ENCODE data around the gene TSHZ2.

Gene TSHZ2

GRCh38 chr20:53100476-53100911 is 128.3 kb downstream of the TSHZ2 start:
- no peak overlapping the region for H3K4me3 Mint-ChIP-seq
- H3K9me3 Mint-ChIP-seq: peaks cover 4% of the 10 kb centered on the region
- H3K27ac Mint-ChIP-seq: no peak overlapping the region
- H3K27me3 Mint-ChIP-seq: peaks cover 3% of the 10 kb centered on the region
- no peaks in the 10 kb centered on the region for H3K4me1 Mint-ChIP-seq (ENCODE audit: low read depth)
- no peaks in the 10 kb centered on the region for H3K36me3 Mint-ChIP-seq (ENCODE audit: low read depth)

DNA sequence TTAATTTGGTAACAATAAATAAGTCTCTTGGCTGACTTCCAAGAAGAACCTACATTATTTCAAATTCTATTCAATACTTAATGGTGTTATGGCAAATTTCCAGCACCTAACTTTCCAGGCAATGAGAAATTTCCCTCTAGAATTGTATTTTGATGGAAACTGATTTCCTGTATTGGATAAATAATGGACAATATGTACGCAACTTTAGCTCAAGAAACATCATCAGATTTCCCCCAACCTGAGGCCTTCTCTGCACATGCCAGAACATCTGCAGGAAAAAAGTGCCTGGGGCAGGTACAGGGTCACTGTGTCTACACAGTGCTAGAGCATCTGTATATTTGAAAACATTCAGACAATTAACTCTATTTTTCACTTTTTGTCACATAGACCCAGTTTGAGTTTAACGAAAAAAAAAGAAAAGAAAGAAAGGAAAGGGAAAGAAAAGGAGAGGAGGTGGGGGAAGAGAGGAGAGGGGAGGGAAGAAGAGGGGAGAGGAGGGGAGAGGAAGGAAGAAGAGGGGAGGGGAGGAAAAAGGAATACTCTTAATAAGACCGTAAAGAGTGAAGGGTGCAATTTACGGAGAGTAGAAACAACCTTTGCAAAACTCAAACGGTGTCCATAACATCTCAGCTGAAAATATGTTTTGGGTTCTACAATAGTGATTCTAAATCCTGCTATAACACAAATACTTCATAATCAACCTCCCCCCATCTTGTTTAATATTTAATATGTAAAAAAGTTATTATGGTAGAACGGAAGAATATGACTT is 130.0 kb downstream of the TSHZ2 start:
- Mint-ChIP-seq H3K4me1 (ENCODE audit: low read depth) (no peaks in the 10 kb centered on the region), H3K36me3 (ENCODE audit: low read depth) (no peaks in the 10 kb centered on the region), H3K9me3 (peaks cover 4% of the 10 kb centered on the region), H3K27ac (no peak overlapping the region), H3K27me3 (peaks cover 3% of the 10 kb centered on the region), H3K4me3 (no peak overlapping the region)

DNA sequence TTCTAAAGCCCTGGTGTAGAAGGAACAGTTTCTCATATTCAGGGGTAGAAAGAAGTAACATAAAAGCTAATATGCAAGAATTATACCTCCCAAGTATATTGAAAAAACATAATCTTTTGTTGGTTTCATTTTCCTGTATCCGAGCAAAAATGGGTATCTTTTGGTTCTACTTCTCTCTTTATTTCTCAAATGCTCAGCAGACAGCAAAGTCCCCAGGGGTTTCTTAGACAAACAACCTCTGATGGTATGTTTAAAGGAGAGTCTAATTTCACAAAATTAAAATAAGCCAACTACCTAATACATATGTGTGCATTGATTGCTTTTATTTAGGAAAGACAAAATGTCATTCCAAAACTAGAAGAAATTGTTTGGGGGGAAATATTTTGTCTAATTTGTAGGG is 131.0 kb downstream of the TSHZ2 start:
- H3K9me3 Mint-ChIP-seq: peaks cover 4% of the 10 kb centered on the region
- H3K4me1 Mint-ChIP-seq (ENCODE audit: low read depth): no peaks in the 10 kb centered on the region
- H3K4me3 Mint-ChIP-seq: no peak overlapping the region
- no peak overlapping the region for H3K27ac Mint-ChIP-seq
- no peaks in the 10 kb centered on the region for H3K36me3 Mint-ChIP-seq (ENCODE audit: low read depth)
- peaks cover 3% of the 10 kb centered on the region for H3K27me3 Mint-ChIP-seq

- H3K4me1 Mint-ChIP-seq (ENCODE audit: low read depth): no peaks in the 10 kb centered on the region
- H3K27ac Mint-ChIP-seq: no peak overlapping the region
- H3K27me3 Mint-ChIP-seq: peaks cover 3% of the 10 kb centered on the region
- no peaks in the 10 kb centered on the region for H3K9me3 Mint-ChIP-seq
- H3K4me3 Mint-ChIP-seq: no peak overlapping the region
- no peaks in the 10 kb centered on the region for H3K36me3 Mint-ChIP-seq (ENCODE audit: low read depth)
These were observed 132.7 kb downstream of the TSHZ2 start for GRCh38 chr20:53104884-53105283.

DNA sequence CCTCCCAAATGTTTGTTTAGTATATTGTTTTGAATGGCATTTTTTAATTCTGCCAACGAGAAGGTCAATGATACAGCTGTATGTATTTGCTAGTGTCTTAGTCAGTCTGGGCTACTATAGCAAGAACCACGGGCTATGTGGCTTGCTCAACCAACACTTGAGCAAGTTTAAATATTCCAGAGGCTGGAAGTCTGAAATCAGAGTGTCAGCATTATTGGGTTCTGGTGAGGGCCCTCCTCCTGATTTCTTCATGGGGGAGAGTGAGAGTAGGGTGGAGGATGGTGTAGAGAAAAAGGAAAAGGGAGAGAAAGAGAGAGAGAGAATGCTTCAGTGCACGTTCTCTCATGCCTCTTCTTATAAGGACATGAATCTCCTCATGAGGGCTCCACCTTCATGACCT is 144.6 kb downstream of the TSHZ2 start:
- Mint-ChIP-seq H3K27me3 (peaks cover 11% of the 10 kb centered on the region), H3K9me3 (no peaks in the 10 kb centered on the region), H3K27ac (no peak overlapping the region), H3K4me3 (no peak overlapping the region), H3K36me3 (ENCODE audit: low read depth) (no peaks in the 10 kb centered on the region), H3K4me1 (ENCODE audit: low read depth) (no peaks in the 10 kb centered on the region)

DNA sequence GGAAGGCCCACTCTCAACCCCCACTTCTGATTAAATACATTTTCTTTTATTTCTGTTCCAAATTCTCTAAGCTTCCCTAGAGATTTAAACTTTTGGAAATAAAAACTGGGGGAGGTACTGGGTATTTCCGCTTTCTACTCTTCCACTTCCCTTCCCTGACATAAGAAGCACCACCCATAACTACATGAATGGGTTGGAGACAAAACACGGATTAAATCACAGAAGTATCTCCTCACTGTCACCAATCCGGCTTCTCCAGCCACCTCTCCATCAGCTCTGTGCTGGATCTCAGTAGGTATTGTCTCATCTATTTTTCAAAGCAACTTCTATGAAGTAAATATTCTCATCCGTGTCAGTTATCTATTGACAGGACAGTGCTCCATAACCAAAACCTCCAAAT is 150.7 kb downstream of the TSHZ2 start:
- Mint-ChIP-seq H3K9me3 (no peaks in the 10 kb centered on the region), H3K27ac (no peak overlapping the region), H3K27me3 (peaks cover 5% of the 10 kb centered on the region)

DNA sequence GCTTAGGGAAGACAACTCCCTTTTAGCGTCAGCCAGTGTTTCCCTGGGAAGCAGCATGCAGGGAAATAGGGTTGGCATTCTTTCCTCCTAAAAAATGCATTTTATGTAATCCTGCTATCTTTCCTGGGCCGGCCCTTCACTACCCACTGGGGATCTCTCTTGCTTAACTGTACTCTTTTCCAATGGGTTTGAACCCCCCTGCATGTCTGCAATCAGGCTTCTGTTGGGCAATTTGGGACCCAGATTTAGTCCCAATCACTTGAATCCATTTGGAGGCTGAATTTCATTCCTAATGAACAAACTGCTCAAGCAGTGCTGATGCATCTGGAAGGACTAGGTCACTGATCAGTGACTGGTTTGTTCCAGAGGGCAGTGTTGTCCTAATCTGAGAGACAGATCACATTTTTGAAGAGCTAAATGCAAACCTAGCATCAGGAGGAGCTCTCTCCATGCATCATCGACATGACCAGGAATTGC is 152.0 kb downstream of the TSHZ2 start:
- Mint-ChIP-seq H3K9me3 (no peaks in the 10 kb centered on the region), H3K4me1 (ENCODE audit: low read depth) (peaks cover 10% of the 10 kb centered on the region), H3K4me3 (no peak overlapping the region), H3K36me3 (ENCODE audit: low read depth) (no peaks in the 10 kb centered on the region), H3K27me3 (no peaks in the 10 kb centered on the region), H3K27ac (no peak overlapping the region)

More for the DNA sequence above, 150.7 kb downstream of the TSHZ2 start:
- Mint-ChIP-seq H3K4me1 (ENCODE audit: low read depth) (peaks cover 5% of the 10 kb centered on the region), H3K4me3 (no peak overlapping the region), H3K36me3 (ENCODE audit: low read depth) (no peaks in the 10 kb centered on the region)

- Mint-ChIP-seq H3K4me1 (ENCODE audit: low read depth) (peaks cover 10% of the 10 kb centered on the region), H3K27ac (no peak overlapping the region), H3K9me3 (no peaks in the 10 kb centered on the region), H3K4me3 (no peak overlapping the region), H3K27me3 (no peaks in the 10 kb centered on the region), H3K36me3 (ENCODE audit: low read depth) (no peaks in the 10 kb centered on the region)
These were observed 152.6 kb downstream of the TSHZ2 start for GRCh38 chr20:53124803-53125202.

DNA sequence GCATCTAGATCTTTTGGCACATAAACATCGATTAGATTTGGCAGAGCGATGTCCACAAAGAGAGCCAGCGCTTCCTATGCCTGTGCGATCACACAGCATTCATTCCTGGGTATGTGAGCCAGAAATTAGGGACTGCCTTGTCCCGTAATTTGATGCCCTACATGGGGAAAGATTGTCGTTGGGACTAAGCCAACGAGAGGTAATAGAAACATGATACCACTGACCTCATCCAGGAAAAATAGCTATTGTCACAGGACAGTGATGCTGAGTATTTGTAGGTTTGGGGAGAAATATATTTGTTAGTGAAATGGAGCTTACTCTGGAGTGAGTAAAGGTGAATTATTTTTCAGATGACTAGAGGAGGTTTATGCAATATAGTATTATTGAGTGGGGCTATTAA is 154.0 kb downstream of the TSHZ2 start:
- H3K4me3 Mint-ChIP-seq: no peak overlapping the region
- H3K36me3 Mint-ChIP-seq (ENCODE audit: low read depth): no peaks in the 10 kb centered on the region
- H3K27me3 Mint-ChIP-seq: no peaks in the 10 kb centered on the region
- no peaks in the 10 kb centered on the region for H3K9me3 Mint-ChIP-seq
- no peak overlapping the region for H3K27ac Mint-ChIP-seq
- peaks cover 10% of the 10 kb centered on the region for H3K4me1 Mint-ChIP-seq (ENCODE audit: low read depth)

- Mint-ChIP-seq H3K36me3 (ENCODE audit: low read depth) (no peaks in the 10 kb centered on the region), H3K27me3 (peaks cover 3% of the 10 kb centered on the region), H3K4me1 (ENCODE audit: low read depth) (peaks cover 10% of the 10 kb centered on the region), H3K27ac (no peak overlapping the region), H3K9me3 (no peaks in the 10 kb centered on the region), H3K4me3 (no peak overlapping the region)
These were observed 154.9 kb downstream of the TSHZ2 start for GRCh38 chr20:53127027-53127426.

DNA sequence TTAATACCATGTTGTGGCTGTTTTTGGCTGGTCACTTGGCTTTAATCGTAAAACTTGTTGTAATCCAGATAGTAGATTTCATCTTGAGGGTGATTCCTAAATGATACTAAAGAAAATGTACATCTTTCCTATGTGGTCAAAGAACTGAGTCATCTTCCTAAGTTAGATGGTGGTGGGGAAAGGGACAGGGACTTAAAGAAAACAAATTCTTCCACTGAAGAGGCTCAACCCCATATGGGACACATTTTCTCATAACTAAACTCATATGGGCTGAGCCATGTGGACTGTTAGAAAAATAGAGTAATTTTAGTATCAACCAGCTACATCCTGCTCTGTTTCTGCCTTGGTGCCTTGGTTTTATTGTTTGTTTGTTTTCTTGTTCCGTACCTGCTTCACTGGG is 155.8 kb downstream of the TSHZ2 start:
- Mint-ChIP-seq H3K4me1 (ENCODE audit: low read depth) (peaks cover 10% of the 10 kb centered on the region), H3K36me3 (ENCODE audit: low read depth) (no peaks in the 10 kb centered on the region), H3K27ac (no peak overlapping the region)

GRCh38 chr20:53129563-53129962 is 157.4 kb downstream of the TSHZ2 start:
- Mint-ChIP-seq H3K9me3 (no peaks in the 10 kb centered on the region), H3K36me3 (ENCODE audit: low read depth) (no peaks in the 10 kb centered on the region), H3K27me3 (peaks cover 3% of the 10 kb centered on the region), H3K4me1 (ENCODE audit: low read depth) (peaks cover 10% of the 10 kb centered on the region), H3K4me3 (no peak overlapping the region), H3K27ac (no peak overlapping the region)

More for the DNA sequence above, 155.8 kb downstream of the TSHZ2 start:
- Mint-ChIP-seq H3K9me3 (no peaks in the 10 kb centered on the region), H3K4me3 (no peak overlapping the region), H3K27me3 (peaks cover 3% of the 10 kb centered on the region)

GRCh38 chr20:53130795-53131194 is 158.6 kb downstream of the TSHZ2 start:
- no peaks in the 10 kb centered on the region for H3K9me3 Mint-ChIP-seq
- H3K36me3 Mint-ChIP-seq (ENCODE audit: low read depth): no peaks in the 10 kb centered on the region
- no peak overlapping the region for H3K27ac Mint-ChIP-seq
- no peak overlapping the region for H3K4me3 Mint-ChIP-seq
- peaks cover 7% of the 10 kb centered on the region for H3K27me3 Mint-ChIP-seq
- H3K4me1 Mint-ChIP-seq (ENCODE audit: low read depth): peaks cover 10% of the 10 kb centered on the region

GRCh38 chr20:53133125-53133524 is 161.0 kb downstream of the TSHZ2 start:
- H3K27ac Mint-ChIP-seq: no peak overlapping the region
- H3K4me1 Mint-ChIP-seq (ENCODE audit: low read depth): peaks cover 2% of the 10 kb centered on the region
- no peaks in the 10 kb centered on the region for H3K36me3 Mint-ChIP-seq (ENCODE audit: low read depth)
- H3K9me3 Mint-ChIP-seq: no peaks in the 10 kb centered on the region
- H3K27me3 Mint-ChIP-seq: peaks cover 7% of the 10 kb centered on the region
- H3K4me3 Mint-ChIP-seq: no peak overlapping the region

DNA sequence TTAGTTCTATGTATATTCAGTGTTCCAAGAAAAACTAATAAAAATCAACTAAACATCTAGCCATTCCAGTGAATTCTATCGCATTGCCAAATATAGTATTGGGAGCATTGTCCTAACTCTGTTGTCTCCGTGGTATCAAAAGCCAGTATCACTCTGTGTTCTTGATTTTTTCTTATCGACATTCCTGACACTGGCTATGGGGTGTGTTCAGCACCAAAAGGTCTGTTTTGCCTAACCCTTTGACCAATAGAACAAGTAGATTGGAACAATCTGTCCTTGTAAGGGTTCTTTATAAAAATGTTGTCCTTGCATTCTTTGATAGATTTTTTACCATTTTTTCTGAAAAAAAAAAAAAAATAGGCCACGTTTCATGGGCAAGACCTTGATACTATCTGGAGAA is 161.5 kb downstream of the TSHZ2 start:
- H3K27ac Mint-ChIP-seq: no peak overlapping the region
- no peaks in the 10 kb centered on the region for H3K4me1 Mint-ChIP-seq (ENCODE audit: low read depth)
- H3K9me3 Mint-ChIP-seq: no peaks in the 10 kb centered on the region
- peaks cover 11% of the 10 kb centered on the region for H3K27me3 Mint-ChIP-seq
- no peaks in the 10 kb centered on the region for H3K36me3 Mint-ChIP-seq (ENCODE audit: low read depth)
- H3K4me3 Mint-ChIP-seq: no peak overlapping the region

- Mint-ChIP-seq H3K27ac (no peak overlapping the region), H3K4me3 (no peak overlapping the region), H3K36me3 (ENCODE audit: low read depth) (no peaks in the 10 kb centered on the region), H3K4me1 (ENCODE audit: low read depth) (no peaks in the 10 kb centered on the region), H3K9me3 (no peaks in the 10 kb centered on the region), H3K27me3 (peaks cover 11% of the 10 kb centered on the region)
These were observed 164.3 kb downstream of the TSHZ2 start for GRCh38 chr20:53136473-53136872.
